Adrenal gland (tissue), 12 donors: ENCODE data around the gene MAJIN. TPM values are rescaled to one million over a fixed set of nuclear protein-coding genes. Genes with fewer than 3 reads are reported as not detected.

Experiments used
- DNase-seq, 7 donors: peaks; one replicate each; pipeline ENCODE4 v3.0.0-alpha.2; 2019 to 2020
- H3K27ac ChIP-seq, 5 donors: fragments of 200-600 bp; sonication (generic) in 4 of 5; 1 replicate in 3 of 5; 2 replicates in 2 of 5; pipeline versions ENCODE4 v1.5.1 to v1.8.0; 2016 to 2020; ENCODE audit warnings: mild to moderate bottlenecking in 1 of 5
- H3K27me3 ChIP-seq: fragments of 200-600 bp; 2 replicates; pipeline ENCODE4 v1.8.0; 2021
- H3K36me3 ChIP-seq, 2 donors: fragments of 200-600 bp; replicated peaks in 1 of 2; 1 replicate in 1 of 2; 2 replicates in 1 of 2; pipeline versions ENCODE4 v1.5.1 to v1.8.0; 2018 to 2022
- H3K4me1 ChIP-seq, 2 donors: fragments of 200-600 bp; replicated peaks in 1 of 2; 1 replicate in 1 of 2; 2 replicates in 1 of 2; pipeline versions ENCODE4 v1.5.1 to v1.8.0; 2018 to 2021
- H3K4me3 ChIP-seq, 4 donors: fragments of 200-600 bp; sonication (generic) in 3 of 4; one replicate each; pipeline ENCODE4 v1.5.1; 2016 to 2018
- H3K9me3 ChIP-seq, 3 donors: fragments of 200-600 bp; sonication (generic) in 1 of 3; replicated peaks in 1 of 3; 1 replicate in 2 of 3; 2 replicates in 1 of 3; pipeline versions ENCODE4 v1.5.1 to v1.8.0; 2016 to 2021
- POLR2A ChIP-seq, 2 donors: fragments of 450-650 bp; IDR thresholded peaks; one replicate each; pipeline ENCODE4 v1.6.1; 2017; ENCODE audit warnings: antibody characterized with exemption in 2 of 2, mild to moderate bottlenecking in 2 of 2, moderate library complexity in 1 of 2
- WGBS, 4 donors: extraction: QIAGEN DNeasy Blood & Tissue Kit in 2 of 4; methylation state at CpG; one replicate each; pipeline versions ENCODE4 v1.1.5 to v1.1.7; 2013 to 2017; 5-methylcytosine and 5-hydroxymethylcytosine counted together
- intact Hi-C, 2 donors: fragments of 100-400 bp; cut with DNase I; formaldehyde crosslinking; loops; one replicate each; pipeline versions ENCODE4 v1.14.1 to v1.15.0; 2022 to 2023
- polyA plus RNA-seq, 3 donors: library from polyadenylated mRNA; stranded (reverse); fragments of 200-250 nt in 2 of 3; fragments of 350-450 nt in 1 of 3; fragmentation: Illumina TruSeq in 1 of 3; extraction: RNeasy Lipid Tissue Mini Kit (QIAGEN cat#74804) in 1 of 3; gene quantifications; one replicate each; pipeline ENCODE4 v1.2.3, GENCODE V29; 2013 to 2014
- total RNA-seq, 9 donors: library from RNA; depleted of rRNA in 4 of 9; stranded (reverse); fragments of >200 nt in 4 of 9; fragments of 120-200 nt in 1 of 9; fragmentation: NEBNext Ultra II Directional in 1 of 9; extraction: Animal tissue kit (Norgen Biotek cat#: 25700) in 1 of 9; gene quantifications; one replicate each; pipeline versions ENCODE4 v1.1.0 to v1.2.4, GENCODE V29; 2013 to 2023
- TF ChIP-seq, protein P1 (sequence below), 6 experiments: fragments of 450-650 bp in 4 of 6; fragments of 200-600 bp in 2 of 6; sonication (generic) in 1 of 6; IDR thresholded peaks; 1 replicate in 5 of 6; 2 replicates in 1 of 6; pipeline versions ENCODE4 v1.5.1 to v1.8.0; 2016 to 2021; ENCODE audit warnings: antibody characterized with exemption in 6 of 6, mild to moderate bottlenecking in 2 of 6, moderate library complexity in 1 of 6
- donor health status: healthy with polysubstance abuse.
- donor health status: Bipolar disorder and iron deficiency.
- donor health status: DM: yes; HTN: yes; CAD: no.
- donor health status: DM: no; HTN: no; CAD: no.
- donor health status: DM: no; HTN: no; CAD: no.
- donor health status: DM: yes; HTN: yes; CAD: no.

MAJIN gene
- total and polyA plus RNA-seq, 12 donors: 0.24 to 0.29 TPM; not detected in 10

DNA sequence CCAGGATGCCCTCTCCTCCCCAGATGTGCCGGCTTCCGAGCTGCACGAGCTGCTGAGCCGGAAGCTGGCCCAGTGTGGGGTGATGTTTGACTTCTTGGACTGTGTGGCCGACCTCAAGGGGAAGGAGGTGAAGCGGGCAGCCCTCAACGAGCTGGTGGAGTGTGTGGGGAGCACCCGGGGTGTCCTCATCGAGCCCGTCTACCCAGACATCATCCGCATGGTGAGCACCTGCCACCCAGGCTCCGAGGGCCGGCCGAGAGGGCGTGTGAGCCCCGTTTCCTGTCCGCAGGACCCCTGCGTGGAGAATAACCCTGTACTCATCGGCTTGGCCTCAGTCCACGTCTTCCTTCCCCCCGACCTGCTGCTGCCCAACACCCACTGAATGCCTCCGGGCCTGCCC lies 45.2 kb downstream of the MAJIN start:
- peaks cover 0 to 43% of the 10 kb centered on the region in 2 donors for H3K36me3 ChIP-seq
- intact Hi-C loops: loop anchor here in 1 of 2 donors (10.0 kb wide), 1 partner anchor 98 kb away; the partner anchor contains the start of gene SNX15
- H3K4me1 ChIP-seq: peaks cover 12 to 19% of the 10 kb centered on the region in 2 donors
- H3K4me3 ChIP-seq: no peak overlapping the region
- peak in 1 of 7 donors; percentile 26 for DNase-seq
- TF ChIP-seq, protein P1, sequence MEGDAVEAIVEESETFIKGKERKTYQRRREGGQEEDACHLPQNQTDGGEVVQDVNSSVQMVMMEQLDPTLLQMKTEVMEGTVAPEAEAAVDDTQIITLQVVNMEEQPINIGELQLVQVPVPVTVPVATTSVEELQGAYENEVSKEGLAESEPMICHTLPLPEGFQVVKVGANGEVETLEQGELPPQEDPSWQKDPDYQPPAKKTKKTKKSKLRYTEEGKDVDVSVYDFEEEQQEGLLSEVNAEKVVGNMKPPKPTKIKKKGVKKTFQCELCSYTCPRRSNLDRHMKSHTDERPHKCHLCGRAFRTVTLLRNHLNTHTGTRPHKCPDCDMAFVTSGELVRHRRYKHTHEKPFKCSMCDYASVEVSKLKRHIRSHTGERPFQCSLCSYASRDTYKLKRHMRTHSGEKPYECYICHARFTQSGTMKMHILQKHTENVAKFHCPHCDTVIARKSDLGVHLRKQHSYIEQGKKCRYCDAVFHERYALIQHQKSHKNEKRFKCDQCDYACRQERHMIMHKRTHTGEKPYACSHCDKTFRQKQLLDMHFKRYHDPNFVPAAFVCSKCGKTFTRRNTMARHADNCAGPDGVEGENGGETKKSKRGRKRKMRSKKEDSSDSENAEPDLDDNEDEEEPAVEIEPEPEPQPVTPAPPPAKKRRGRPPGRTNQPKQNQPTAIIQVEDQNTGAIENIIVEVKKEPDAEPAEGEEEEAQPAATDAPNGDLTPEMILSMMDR (IDR thresholded peaks at IDR 0.05): no peak
- no peak for TF ChIP-seq POLR2A (IDR thresholded peaks at IDR 0.05)
- no peaks in the 10 kb centered on the region for H3K9me3 ChIP-seq
- 80 to 88% (median 87%) methylated on average over 16 to 22 of the region's 22 CpGs for whole genome bisulfite sequencing, 4 donors
- no peaks in the 10 kb centered on the region for H3K27me3 ChIP-seq
- H3K27ac ChIP-seq: no peak overlapping the region

DNA sequence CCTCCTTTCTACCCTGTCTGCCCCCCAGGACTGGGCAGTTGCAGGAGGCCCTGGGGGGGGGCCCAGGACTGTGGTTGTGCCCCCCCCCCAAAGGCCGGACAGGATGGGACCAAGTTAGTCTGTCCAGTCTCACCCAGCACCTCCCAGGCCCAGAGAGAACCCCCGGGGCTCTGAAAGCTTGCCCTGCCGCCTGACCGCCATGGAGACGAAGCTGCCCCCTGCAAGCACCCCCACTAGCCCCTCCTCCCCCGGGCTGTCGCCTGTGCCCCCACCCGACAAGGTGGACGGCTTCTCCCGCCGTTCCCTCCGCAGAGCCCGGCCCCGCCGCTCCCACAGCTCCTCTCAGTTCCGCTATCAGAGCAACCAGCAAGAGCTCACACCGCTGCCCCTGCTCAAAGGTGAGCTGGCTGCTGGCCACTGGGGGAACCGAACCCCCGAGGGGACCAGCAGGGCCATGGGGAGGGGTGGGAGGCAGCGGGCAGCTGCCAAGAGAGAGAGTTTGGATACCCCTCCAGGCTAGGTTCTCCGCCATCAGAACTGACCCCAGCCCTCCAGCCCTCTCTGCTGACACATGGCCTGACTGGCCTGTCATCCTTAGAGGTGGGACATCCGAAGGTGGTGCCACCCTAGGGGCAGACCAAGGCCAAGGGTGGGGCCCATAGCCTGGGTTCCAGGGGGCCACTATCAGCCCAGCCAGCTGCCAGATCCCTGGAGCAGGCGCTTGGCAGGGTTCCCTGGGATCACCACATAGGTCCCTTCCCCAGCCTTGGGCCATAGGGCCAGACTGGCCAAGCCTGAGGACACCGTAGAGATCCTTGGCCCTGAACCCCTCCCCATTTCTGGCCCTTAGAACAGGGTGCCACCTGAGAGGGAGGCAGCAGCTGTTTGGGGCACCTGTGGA lies 46.1 kb downstream of the MAJIN start:
- Histone ChIP-seq H3K4me1 (peaks cover 12 to 19% of the 10 kb centered on the region in 2 donors), H3K36me3 (peaks cover 0 to 34% of the 10 kb centered on the region in 2 donors), H3K9me3 (no peaks in the 10 kb centered on the region), H3K27me3 (no peaks in the 10 kb centered on the region), H3K27ac (no peak overlapping the region), H3K4me3 (peak overlapping the region in 3 of 4 donors; percentile 7 to 93 (median 88))
- intact Hi-C loops: loop anchor here in 1 of 2 donors (10.0 kb wide), 1 partner anchor 99 kb away; the partner anchor contains the start of gene SNX15
- no peak for TF ChIP-seq POLR2A (IDR thresholded peaks at IDR 0.05)
- TF ChIP-seq, protein P1 (IDR thresholded peaks at IDR 0.05): no peak
- 57 to 87% (median 60%) methylated on average over 1 to 24 of the region's 24 CpGs for WGBS, 4 donors
- peak in 1 of 7 donors; percentile 32 for DNase-seq

DNA sequence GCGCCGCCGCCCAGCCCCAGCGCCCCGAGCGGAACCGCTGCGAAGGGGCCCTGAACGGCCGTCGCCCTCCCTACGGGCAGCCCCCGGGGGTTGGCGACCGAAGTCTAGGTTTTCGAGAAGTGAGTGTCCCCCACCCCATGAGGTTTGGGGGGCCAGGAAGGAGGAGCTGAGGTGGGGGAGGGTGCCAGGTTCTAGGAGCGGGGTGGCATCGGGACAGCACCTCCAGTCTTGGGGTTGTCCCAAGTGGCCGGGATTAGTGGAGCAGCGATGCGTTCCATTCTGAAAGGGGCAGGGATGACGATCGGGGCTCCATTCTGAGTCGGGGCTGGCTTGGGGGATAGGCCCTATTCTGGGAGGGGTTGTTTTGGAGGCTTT lies 47.0 kb downstream of the MAJIN start:
- TF ChIP-seq, protein P1 (IDR thresholded peaks at IDR 0.05): peak in 1 of 6 experiments; percentile 5
- TF ChIP-seq POLR2A (IDR thresholded peaks at IDR 0.05): no peak
- peak in 4 of 7 donors; percentile 35 to 48 (median 40) for DNase-seq
- intact Hi-C loops: loop anchor here in 1 of 2 donors (10.0 kb wide), 1 partner anchor 100 kb away; the partner anchor contains the start of gene SNX15
- H3K9me3 ChIP-seq: no peaks in the 10 kb centered on the region
- H3K4me3 ChIP-seq: peak overlapping the region; percentile 3 to 93 (median 62)
- H3K27me3 ChIP-seq: no peaks in the 10 kb centered on the region
- H3K27ac ChIP-seq: peak overlapping the region in 4 of 5 donors; percentile 82 to 92 (median 86)
- peaks cover 0 to 26% of the 10 kb centered on the region in 2 donors for H3K36me3 ChIP-seq
- H3K4me1 ChIP-seq: peaks cover 12 to 19% of the 10 kb centered on the region in 2 donors
- 0 to 2% (median 0%) methylated on average over 7 to 24 of the region's 24 CpGs; no CpG with 5 or more reads in 1 of the 4 donors for WGBS, 4 donors
